HG02588 (cell line): ENCODE data around the gene SPATC1L.

Experiments
- ATAC-seq: cut with Tn5 transposase; IDR thresholded peaks from one replicate; pipeline ENCODE4 v1.9.1; 2021; ENCODE audit warnings: mild to moderate bottlenecking, moderate library complexity; ENCODE audit not compliant: unreplicated experiment

SPATC1L gene

DNA sequence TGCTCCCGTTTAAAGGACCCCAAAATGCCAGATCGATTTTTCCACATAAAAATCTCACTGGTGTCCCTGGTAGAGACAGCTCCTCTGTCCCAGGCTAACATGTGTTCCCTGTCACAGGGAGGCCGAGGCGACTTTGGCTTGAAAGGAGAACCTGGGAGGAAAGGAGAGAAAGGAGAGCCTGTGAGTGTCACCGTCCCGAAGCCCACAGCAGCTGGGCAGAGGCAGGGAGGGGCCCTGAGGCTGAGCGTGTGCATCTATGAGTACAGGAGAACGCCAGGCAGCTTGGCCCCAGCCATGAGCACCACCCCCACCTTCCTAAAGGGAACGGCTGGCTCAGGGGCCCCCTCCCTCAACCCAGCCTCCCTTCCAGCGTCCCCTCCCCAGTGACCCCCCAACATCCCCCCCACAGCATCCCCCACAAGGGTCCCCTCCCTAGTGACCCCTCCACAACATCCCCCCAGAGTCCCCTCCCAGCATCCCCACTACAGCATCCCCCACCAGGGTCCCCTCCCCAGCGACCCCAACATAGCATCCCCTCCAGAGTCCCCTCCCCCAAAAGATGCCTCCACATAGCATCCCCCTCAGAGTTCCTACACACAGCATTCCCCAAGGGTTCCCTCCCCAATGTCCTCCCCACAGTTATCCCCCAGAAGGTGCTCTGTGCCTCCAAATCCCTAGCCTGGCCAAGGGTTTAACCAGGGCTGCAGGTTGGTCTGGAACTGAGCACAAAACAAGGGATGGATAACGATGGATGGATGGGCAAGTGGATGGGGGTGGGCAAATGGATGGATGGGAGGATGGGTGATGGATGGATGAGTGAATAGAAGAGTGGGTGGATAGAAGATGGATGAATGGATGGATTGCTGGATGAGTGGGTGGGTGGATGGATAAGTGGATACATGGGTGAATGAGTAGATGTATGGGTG, 61.2 kb downstream of the SPATC1L start:
- ATAC-seq, result no peak

DNA sequence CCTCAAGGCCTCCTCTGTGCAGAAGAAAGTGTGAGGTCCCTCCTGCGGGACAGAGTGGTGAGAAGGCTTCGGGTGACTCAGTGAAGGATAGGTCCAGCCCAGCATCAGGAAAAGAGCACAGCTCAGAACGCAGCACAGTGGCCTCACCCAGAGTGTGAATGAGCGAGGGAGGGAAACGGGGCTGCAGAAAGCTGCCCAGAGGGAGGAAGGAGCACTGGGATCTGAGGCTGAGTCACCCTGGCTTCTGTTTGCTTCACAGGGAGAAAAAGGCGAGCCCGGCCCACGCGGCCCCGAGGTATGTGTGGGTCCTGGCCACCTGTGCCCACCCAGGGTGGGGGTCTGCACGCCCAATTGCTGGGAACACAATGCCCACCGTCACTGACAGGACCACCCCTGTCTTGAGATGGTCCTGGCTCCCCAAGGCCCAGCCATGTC, 62.0 kb downstream of the SPATC1L start:
- ATAC-seq, result no peak

DNA sequence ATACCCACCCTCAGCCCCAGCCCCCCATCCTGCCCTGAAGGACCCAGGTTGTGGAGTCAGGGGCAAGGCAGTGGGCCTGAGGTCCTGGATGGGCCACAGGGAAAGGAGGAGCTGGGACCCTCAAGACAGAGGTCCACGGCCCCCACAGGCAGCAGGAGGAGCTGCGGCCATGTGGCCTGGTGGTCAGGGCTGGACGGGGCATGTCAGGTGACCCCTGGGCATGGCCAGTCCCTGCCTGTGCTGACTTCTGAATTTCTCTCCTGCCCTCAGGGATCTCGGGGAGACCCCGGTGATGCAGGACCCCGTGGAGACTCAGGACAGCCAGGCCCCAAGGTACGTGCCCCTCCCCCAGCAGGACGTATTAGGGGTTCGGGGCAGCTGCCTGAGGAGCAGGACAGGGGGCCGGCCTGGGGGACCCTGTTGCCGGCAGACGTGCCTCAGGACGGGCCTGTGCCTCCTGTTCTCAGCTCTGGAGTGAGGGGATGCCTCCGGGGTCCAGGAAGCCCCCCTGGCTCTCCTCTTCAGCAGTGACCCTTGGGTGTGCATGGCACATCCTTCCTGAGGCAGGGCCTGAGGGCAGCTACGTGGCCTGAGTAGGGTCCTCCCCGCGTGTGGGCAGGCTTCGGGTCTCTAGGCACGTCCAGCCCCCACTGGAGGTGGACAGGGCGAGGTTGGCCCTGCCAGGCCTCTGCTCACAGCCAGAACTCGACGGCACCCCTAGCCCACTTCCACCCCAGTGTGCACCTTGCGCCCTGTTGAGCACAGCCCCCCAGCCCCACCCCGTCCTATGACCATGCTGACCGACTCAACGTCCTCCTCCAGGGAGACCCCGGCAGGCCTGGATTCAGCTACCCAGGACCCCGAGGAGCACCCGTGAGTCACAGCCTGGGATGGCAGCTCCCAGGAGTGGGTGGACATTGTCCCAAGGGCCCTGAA, 62.7 kb downstream of the SPATC1L start:
- ATAC-seq, result no peak

DNA sequence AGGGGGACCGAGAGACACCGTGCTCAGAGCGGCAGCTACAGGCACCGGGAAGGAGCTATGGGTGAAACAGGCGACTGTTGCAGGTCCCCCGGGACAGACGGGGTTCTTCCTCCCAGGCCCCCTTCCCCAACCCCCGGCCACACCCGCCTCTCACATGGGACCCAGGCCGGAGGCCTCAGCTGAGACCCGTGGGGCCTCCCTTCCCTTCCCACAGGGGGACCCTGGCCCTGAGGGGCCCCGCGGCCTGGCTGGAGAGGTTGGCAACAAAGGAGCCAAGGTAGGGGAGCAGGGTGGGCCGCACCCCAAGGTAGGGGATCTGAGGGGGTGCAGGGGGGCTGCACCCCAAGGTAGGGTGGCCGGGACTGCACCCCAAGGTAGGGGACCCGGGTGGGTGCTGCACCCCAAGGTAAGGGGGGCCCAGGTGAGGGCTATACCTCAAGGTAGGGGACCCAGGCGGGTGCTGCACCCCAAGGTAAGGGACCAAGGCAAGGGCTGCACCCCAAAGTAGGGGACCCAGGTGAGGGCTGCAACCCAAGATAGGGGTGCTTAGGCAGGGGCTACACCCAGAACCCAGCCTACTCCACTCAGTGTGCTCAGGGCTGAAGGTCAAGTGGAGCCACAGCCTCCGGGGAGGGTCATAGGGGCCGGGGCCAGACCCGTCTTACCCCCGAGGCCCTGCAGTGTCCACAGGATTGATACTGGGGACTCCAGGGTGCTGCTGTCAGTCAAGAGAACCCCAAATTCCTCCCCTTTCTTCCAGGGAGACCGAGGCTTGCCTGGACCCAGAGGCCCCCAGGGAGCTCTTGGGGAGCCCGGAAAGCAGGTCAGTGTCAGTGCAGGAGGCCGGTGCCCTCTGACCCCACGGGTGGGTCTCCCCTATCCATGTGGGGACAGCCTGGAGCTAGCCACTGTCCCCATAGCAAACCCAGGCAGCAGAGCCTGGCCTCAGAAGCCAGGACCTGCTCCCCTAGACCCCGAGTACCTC, 63.7 kb downstream of the SPATC1L start:
- no peak for ATAC-seq

DNA sequence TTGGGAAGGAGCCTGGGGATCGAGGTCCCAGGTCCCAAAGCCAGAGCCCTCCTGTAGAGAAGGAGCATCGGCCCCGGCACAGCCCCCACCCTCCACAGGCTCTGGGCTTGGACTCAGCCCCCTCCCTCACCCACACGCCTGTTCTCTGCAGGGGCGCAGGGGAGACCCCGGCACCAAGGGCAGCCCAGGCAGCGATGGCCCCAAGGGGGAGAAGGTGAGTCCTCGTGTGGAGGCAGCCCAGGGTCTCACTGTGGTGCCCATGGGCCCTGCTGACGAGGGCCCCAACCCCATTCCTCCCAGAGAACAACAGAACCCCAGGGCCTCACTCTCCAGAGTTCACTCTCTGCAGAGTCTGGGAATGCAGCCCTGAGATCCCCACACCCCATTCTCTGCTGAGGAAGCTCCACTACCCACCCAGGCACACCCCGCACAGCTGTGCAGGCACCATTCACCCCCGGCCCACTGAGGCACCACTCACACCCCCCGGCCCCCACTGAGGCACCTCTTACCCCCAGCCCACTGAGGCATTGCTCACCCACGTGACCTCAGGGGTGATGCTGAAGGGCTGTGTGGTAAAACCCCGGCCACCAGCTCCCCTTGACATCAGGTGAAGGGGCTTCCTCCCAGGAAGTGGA, 64.5 kb downstream of the SPATC1L start:
- no peak for ATAC-seq

DNA sequence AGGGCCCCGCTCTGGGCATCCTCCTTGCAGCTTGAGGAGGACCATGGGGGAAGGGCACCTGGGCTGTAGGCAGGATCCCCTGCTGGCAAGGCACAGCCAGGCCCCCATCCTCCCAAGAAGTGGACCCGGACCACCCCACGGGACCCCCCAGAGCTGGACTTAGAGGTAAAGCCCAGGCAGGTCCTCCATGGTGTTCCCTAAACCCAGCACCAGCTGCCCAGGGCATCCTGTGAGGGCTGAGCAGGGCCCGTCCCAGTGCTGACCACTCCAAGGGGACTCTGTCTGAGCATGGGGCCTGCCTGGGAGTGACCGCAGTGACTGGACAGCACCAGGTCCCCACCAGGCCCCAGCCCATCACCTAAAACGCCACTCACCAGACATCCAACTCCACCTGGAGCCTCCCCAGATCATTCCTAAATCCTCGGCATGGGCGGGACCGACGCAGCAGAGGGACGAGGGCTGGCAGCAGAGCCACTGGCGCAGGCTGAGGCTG, 65.1 kb downstream of the SPATC1L start:
- no peak for ATAC-seq

DNA sequence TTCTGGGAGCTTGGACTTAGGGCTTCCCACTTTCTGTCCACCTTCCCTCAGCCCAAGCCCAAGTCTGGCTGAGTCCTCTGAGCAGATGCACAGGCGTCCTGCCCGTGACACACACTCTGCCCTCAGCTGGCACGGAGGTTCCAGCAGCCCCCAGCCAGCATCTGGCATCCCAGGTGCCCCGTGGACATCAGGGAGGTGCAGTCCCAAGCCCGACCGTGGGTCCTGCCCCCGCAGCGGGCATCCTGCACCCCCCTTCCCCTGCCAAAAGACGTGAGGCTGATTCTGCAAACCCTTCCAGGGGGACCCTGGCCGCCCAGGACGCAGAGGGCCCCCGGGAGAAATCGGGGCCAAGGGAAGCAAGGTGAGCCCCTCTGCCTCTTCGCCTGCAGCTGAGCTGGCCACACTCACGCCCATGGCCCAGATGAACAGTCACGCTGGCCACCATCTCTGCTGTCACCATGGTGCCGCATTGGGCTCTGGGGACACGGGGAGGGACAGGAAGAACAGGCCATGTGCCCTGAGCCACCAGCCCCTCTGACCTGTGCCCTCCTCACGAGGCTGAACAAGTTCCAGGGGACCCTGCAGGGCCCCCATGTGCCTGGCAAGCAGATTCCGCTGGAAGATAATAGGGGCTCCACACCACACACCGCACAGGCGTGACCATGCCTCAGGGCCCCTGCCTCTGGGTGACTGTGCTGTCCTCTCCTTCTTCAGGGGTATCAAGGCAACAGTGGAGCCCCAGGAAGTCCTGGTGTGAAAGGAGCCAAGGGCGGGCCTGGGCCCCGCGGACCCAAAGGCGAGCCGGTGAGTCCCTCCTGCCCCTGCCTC, 65.7 kb downstream of the SPATC1L start:
- ATAC-seq, result no peak

DNA sequence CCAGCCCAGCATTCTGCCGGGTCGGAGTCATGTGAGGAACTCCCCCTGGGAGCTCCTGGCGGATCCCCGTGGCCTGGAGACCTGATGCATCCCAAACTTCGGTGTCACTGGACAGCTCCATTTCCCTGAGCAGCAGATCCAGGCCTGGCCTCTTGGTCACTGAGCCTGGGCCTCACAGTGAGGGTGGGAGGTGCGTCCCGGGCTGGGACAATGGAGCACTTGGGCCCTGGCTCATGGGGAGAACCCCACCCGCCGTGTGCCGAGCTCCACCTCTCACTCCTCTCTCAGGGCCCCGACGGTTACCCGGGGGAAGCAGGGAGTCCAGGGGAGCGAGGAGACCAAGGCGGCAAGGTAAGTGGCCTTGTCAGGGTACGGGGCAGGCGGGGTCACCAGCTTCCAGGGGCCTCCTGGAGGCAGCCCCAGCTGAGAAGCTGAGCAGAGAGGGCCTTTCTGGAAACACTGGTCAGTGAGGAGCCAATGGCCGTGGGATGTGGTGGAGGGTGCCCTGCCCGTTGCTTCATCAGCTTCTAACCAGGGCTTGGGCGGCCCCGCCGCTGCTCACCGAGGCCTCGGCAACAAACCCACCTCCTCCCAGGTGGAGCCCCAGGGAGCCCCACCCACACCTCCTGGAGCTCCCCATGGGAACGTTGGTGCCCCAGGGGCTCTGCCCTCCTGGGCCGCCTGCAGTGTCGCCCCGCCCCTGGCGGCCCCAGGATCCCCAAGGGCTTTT, 66.5 kb downstream of the SPATC1L start:
- ATAC-seq, result no peak

DNA sequence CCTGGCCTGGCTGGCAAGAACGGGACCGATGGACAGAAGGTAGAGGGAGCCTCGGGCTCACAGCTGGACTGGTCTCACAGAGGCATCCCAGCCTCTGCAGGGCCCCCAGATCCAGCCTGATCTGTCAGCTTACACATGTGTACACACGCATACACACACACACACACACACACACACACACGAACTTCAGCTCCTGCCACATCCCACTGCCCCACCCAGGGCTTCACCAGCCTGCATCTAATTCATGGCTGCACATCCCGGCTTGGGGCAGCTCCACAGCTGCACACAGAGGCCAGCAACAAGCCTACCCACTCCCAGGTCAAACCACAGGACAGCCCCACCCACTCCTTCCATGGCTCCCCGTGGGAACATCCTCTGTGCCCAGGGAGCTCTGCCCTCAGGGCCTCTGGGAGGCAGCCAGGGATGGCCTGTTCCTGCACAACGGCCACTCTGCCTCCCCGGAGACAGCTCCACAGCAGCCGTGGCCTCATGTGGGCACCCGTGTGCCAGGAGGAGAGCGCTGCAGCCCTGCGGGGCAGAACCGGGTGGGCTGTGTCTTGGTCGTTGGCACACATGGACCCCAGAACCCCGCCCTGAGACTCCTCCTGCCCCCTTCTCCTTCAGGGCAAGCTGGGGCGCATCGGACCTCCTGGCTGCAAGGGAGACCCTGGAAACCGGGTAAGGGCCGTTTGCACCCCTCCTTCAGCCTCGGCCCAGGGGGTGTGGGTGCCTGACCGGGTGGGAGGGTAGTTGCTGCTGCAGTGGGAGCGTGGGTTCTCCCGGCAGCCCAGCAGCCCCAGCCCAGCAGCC, 67.3 kb downstream of the SPATC1L start:
- no peak for ATAC-seq

DNA sequence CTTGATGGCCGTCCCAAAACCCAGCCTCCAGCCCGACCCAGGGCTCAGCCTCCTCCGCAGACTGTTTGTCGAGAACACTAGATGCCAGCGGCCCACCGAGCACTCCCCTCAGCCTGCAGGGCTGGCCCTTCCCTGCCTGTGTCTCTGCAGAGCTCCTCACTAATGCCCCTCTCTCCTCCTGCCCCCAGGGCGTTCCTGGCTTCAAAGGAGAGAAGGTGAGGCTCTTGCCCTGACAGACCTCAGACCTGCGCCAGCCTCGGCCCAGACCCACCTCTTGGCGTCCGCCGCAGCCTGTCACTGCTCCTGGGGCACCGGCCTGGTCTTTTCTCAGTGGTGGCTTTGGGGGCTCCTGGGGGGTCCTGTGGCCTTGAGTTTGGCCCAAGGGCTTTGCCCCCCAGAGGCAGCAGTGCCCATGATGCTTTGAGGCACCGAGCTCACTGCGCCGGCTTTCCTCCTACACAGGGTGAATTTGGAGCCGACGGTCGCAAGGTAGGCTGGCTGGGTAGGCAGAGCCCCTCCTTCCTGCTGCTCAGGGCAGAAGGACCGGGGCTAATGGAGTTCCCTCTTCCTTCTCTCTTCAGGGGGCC, 68.0 kb downstream of the SPATC1L start:
- ATAC-seq, result no peak

DNA sequence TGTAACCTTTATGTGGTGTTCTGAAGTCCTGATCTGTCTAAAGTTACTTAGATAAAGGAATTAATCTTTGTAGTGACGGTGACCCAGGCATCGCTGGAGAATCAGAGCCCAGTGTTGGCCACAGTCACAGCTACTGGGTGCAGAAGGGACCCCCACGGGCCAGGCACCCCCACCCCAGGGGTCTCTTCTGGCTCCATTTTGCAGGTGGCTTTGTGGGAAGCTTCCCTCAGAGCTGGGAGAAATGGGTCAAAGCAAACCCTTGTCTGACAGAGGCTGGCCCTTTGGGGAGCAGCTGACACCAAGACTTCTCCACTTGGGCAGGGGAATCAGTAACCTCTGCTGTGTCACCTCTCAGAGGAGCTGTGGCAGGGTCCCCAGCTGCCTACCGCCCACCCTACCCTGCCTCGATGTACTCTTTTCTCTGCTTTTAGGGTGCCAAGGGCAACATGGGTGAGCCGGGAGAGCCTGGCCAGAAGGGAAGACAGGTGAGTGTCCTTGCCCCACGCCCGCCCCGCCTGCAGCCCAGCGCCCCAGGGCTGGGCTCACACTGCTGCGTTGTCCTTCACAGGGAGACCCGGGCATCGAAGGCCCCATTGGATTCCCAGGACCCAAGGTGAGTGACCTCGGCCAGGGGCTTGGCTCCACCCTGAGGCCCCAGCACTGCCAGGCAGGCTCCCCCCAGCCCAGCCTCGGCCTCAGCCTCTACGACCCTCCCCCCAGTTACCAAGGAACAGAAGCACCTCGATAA, 68.6 kb downstream of the SPATC1L start:
- no peak for ATAC-seq

DNA sequence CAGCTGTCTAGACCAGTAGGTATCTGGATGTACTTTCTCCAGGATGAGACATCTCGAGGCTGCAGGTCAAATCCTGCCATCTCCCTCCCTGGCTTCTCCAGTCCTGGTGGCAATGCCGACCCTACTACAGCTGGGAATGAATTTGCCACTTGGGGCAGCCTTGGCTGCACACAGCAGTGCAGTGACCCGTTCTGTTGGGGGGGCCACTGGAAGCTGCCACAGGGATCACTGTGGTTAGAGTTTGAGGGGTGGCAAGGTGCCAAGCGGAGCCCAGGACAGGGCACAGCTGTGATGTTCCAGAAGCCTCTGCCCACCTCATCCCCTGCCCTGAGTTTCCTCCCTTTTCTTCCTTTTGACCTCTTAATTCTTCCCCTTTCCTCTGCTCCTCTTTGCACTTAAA, 69.3 kb downstream of the SPATC1L start:
- no peak for ATAC-seq

DNA sequence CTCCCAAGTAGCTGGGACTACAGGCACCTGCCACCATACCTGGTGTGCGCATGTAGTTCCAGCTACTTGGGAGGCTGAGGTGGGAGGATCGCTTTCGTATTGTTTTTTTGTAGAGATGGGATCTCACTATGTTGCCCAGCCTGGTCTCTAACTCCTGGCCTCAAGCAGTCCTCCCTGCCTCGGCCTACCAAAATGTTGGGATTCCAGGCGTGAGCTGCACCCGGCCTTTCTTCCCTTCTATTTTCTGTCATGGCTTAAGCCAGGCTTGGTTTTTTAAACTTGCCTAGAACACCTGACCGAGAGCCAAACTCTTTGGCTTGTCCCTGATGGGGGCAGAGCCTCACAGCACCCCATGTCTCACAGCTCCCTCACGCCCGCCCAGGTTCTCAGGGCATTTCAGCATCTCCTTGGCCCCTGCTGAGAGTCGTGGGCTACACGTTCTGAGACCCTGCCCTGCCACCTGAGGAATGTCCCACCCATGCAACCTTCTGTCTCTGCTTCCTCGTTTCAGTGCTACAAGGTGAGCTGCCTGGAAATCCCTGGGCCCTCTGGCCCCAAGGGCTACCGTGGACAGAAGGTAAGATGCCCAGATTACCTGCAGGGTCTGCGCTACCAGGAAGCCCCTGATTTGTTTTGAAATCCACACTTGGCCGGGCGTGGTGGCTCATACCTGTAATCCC, 70.6 kb downstream of the SPATC1L start:
- ATAC-seq, result no peak

DNA sequence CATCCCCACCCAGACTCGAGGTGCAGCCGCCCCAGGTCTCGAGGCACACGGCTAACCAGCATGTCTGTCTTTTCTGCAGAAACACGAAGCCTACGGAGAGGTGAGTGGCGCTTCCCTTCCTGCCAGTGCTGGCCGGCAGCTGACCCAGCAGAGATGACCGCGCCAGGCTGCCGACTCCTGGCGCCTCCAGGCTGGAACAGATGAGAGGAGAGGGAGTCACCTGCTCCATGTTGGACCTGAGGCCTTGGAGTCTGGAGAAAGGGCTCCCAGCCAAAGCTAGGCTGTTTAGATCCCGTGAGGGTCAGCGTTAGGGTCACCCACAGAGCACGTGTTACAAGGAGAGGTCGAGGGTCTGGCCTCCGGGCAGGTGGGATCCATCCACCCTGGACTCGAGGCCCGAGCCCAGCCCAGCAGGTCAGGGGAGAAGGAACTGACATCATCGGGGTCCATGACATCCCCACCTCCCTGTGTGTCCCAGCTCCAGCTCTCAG, 71.5 kb downstream of the SPATC1L start:
- ATAC-seq, result no peak

DNA sequence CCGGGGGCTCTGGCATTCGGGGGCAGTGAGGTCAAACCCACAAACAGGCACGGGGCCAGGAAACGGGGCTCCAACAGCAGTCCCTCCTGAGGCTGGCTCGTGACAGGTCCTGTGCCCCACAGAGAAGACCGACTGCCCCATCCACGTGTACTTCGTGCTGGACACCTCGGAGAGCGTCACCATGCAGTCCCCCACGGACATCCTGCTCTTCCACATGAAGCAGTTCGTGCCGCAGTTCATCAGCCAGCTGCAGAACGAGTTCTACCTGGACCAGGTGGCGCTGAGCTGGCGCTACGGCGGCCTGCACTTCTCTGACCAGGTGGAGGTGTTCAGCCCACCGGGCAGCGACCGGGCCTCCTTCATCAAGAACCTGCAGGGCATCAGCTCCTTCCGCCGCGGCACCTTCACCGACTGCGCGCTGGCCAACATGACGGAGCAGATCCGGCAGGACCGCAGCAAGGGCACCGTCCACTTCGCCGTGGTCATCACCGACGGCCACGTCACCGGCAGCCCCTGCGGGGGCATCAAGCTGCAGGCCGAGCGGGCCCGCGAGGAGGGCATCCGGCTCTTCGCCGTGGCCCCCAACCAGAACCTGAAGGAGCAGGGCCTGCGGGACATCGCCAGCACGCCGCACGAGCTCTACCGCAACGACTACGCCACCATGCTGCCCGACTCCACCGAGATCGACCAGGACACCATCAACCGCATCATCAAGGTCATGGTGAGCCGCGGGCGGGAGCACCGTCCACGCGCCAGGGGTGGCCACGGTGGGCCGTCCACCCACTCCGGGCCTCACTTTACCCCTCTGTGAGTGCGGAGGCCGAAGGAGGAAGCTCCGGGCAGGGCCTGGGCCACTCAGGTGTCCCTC, 72.2 kb downstream of the SPATC1L start:
- no peak for ATAC-seq
